HepG2 (cell line): ENCODE results near the gene VAMP8. TPM values are rescaled to one million over a fixed set of nuclear protein-coding genes. Genes with fewer than 3 reads are reported as not detected.
A peak's percentile ranks its signal among the peaks of the same experiment; 100 is the strongest.

Experiments used
- AGO1 ChIP-seq: fragments of 200-400 bp; formaldehyde crosslinking; IDR thresholded peaks from 2 replicates; pipeline ENCODE4 v1.6.1; 2017; ENCODE audit warnings: mild to moderate bottlenecking, low read depth, low read length, moderate library complexity; ENCODE audit not compliant: poor library complexity, severe bottlenecking
- BATF2 ChIP-seq: sonication (generic); formaldehyde crosslinking; IDR thresholded peaks from 2 replicates; pipeline ENCODE4 v1.8.0; 2022; ENCODE audit warnings: mild to moderate bottlenecking, missing genetic modification reagents, moderate library complexity
- BHLHE40 ChIP-seq: IDR thresholded peaks from 2 replicates; pipeline ENCODE4 v1.6.1; 2011; ENCODE audit warnings: low read length, improper control_type of control experiment
- FOXP1 ChIP-seq, 2 experiments: fragments of 450-650 bp in 1 of 2; IDR thresholded peaks; 2 replicates each; pipeline ENCODE4 v1.6.1; 2017 to 2018; ENCODE audit warnings: antibody characterized with exemption in 1 of 2
- GTF3A ChIP-seq: sonication (generic); formaldehyde crosslinking; conservative IDR thresholded peaks from 2 replicates; pipeline ENCODE4 v1.4.0; 2020; ENCODE audit warnings: mild to moderate bottlenecking, missing genetic modification reagents
- HCFC1 ChIP-seq: fragments of 150-350 bp; IDR thresholded peaks from 2 replicates; pipeline ENCODE4 v1.6.1; 2014; ENCODE audit warnings: low read depth, low read length
- MATR3 ChIP-seq: sonication (generic); formaldehyde crosslinking; IDR thresholded peaks from 2 replicates; pipeline ENCODE4 v1.4.0; 2020; ENCODE audit warnings: missing genetic modification reagents
- MAX ChIP-seq: IDR thresholded peaks from 2 replicates; pipeline ENCODE4 v1.6.1; 2012; ENCODE audit warnings: inconsistent platforms
- NR0B2 ChIP-seq: sonication (generic); formaldehyde crosslinking; IDR thresholded peaks from 2 replicates; pipeline ENCODE4 v1.4.0; 2020; ENCODE audit warnings: mild to moderate bottlenecking, missing genetic modification reagents
- NR3C1 ChIP-seq: sonication (generic); formaldehyde crosslinking; IDR thresholded peaks from 2 replicates; pipeline ENCODE4 v1.4.0; 2020; ENCODE audit warnings: missing genetic modification reagents
- PREB ChIP-seq: sonication (generic); formaldehyde crosslinking; IDR thresholded peaks from 2 replicates; pipeline ENCODE4 v1.4.0; 2020; ENCODE audit warnings: missing genetic modification reagents
- RAD21 ChIP-seq: fragments of 450-650 bp; formaldehyde crosslinking; IDR thresholded peaks from 2 replicates; pipeline ENCODE4 v1.5.0; 2020; ENCODE audit warnings: mild to moderate bottlenecking
- SALL1 ChIP-seq: sonication (generic); formaldehyde crosslinking; IDR thresholded peaks from 2 replicates; pipeline ENCODE4 v1.8.0; 2022; ENCODE audit warnings: mild to moderate bottlenecking, missing genetic modification reagents
- TBX2 ChIP-seq: sonication (generic); formaldehyde crosslinking; IDR thresholded peaks from 2 replicates; pipeline ENCODE4 v1.5.0; 2020; ENCODE audit warnings: missing genetic modification reagents, mild to moderate bottlenecking, borderline replicate concordance
- TMF1 ChIP-seq: sonication (generic); formaldehyde crosslinking; IDR thresholded peaks from 2 replicates; pipeline ENCODE4 v1.8.1; 2022; ENCODE audit warnings: low read depth, missing genetic modification reagents
- ZKSCAN5 ChIP-seq: sonication (generic); formaldehyde crosslinking; IDR thresholded peaks from 2 replicates; pipeline ENCODE4 v1.5.1; 2020; ENCODE audit warnings: mild to moderate bottlenecking, missing genetic modification reagents
- ZNF431 ChIP-seq: sonication (generic); formaldehyde crosslinking; IDR thresholded peaks from 2 replicates; pipeline ENCODE4 v1.9.0; 2022; ENCODE audit warnings: missing genetic modification reagents, low read depth, mild to moderate bottlenecking, borderline replicate concordance
- ZNF549 ChIP-seq: sonication (generic); formaldehyde crosslinking; IDR thresholded peaks from 2 replicates; pipeline ENCODE4 v1.5.0; 2020; ENCODE audit warnings: missing genetic modification reagents
- ZSCAN29 ChIP-seq: sonication (generic); formaldehyde crosslinking; conservative IDR thresholded peaks from 2 replicates; pipeline ENCODE4 v1.4.0; 2020; ENCODE audit warnings: mild to moderate bottlenecking, missing genetic modification reagents
- polyA plus RNA-seq, 8 experiments: library from polyadenylated mRNA; depleted of rRNA in 3 of 8; stranded (reverse) in 7 of 8; unstranded in 1 of 8; fragments of >200 nt; fragmentation: Illumina TruSeq in 4 of 8; extraction: Trizol in 4 of 8; gene quantifications; 2 replicates each; pipeline versions ENCODE4 v1.2.1 to v1.2.3, GENCODE V29; 2011 to 2016; ENCODE audit warnings: low read depth in 4 of 8, missing spikeins in 1 of 8, mixed read lengths in 1 of 8; ENCODE audit not compliant: insufficient read depth in 1 of 8
- total RNA-seq, 5 experiments: library from RNA; depleted of rRNA; stranded (reverse); fragments of >200 nt; fragmentation: Illumina TruSeq; extraction: Trizol; gene quantifications; 2 replicates each; pipeline ENCODE4 v1.2.3, GENCODE V29; 2016; ENCODE audit warnings: low read depth in 1 of 5
- TF ChIP-seq, protein P1 (sequence below): sonication (generic); formaldehyde crosslinking; IDR thresholded peaks from 2 replicates; pipeline ENCODE4 v1.4.0; 2020; ENCODE audit warnings: missing genetic modification reagents, borderline replicate concordance
- TF ChIP-seq, protein P2 (sequence below), 2 experiments: sonication (generic) in 1 of 2; formaldehyde crosslinking in 1 of 2; IDR thresholded peaks; 2 replicates each; pipeline versions ENCODE4 v1.4.0 to v1.6.1; 2018 to 2020; ENCODE audit warnings: missing genetic modification reagents in 2 of 2, borderline replicate concordance in 1 of 2, low read depth in 1 of 2, mild to moderate bottlenecking in 1 of 2, missing biosample characterization in 1 of 2

The VAMP8 gene
- total and polyA plus RNA-seq, 2 of the 13 experiments (the other 11 are each of a cell fraction or from before 2014, with no cell fraction given): 83.3 to 157 TPM

DNA sequence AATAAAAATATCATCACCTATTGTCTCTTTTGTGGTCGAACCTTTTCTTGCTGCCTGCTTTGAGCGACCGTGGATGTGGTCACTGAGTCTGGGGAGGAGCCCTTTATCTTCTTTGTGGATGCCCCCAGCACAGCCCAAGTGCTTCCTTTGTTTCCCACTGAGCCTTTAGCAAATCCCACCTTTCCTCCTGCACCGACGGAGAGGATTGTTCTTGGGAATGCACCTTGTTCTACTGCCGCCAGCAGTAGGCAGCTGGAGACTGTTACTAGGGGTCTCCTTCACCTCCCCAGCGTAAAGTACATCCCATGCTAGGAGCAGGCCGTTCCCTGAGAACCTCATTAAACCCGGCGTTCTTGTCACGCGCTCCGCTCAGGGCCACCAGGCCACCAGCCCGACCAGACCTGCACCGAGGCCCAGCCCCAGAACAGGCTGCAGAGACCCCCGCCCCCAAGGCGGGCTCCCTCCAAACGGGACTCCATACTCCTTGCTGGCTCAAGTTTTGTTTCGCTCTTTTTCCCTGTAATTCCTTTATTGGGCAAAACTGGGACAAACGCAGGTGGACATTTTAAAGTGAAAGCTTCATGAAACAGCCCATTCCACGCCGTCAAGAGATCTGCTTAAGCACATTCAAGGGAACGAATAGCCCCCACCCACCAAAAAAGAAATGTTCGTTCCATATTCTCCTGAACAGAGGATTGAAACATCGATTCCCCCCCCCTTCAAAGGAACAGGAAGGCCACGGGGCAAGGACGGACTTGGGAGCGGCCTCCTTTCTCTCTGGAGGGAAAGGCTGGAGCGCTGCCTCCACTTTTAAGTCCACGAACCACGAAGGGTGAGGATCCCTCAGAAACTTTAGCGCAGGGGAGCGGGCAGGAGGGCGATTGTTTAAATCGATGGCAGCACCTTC, 39.5 kb upstream of the VAMP8 start (continued):
- 0 out of 2 replicates have a peak, but pooled peaks have one; percentile 50 for TF ChIP-seq NR0B2 (CRISPR knock-in tag)
- TF ChIP-seq BATF2 (CRISPR knock-in tag): no peak
- no peak for TF ChIP-seq TBX2 (CRISPR knock-in tag)
- TF ChIP-seq, protein P1, sequence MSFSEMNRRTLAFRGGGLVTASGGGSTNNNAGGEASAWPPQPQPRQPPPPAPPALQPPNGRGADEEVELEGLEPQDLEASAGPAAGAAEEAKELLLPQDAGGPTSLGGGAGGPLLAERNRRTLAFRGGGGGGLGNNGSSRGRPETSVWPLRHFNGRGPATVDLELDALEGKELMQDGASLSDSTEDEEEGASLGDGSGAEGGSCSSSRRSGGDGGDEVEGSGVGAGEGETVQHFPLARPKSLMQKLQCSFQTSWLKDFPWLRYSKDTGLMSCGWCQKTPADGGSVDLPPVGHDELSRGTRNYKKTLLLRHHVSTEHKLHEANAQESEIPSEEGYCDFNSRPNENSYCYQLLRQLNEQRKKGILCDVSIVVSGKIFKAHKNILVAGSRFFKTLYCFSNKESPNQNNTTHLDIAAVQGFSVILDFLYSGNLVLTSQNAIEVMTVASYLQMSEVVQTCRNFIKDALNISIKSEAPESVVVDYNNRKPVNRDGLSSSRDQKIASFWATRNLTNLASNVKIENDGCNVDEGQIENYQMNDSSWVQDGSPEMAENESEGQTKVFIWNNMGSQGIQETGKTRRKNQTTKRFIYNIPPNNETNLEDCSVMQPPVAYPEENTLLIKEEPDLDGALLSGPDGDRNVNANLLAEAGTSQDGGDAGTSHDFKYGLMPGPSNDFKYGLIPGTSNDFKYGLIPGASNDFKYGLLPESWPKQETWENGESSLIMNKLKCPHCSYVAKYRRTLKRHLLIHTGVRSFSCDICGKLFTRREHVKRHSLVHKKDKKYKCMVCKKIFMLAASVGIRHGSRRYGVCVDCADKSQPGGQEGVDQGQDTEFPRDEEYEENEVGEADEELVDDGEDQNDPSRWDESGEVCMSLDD (CRISPR knock-in tag): no peak
- TF ChIP-seq MATR3 (CRISPR knock-in tag): no peak
- no peak for TF ChIP-seq AGO1
- no peak for TF ChIP-seq HCFC1
- TF ChIP-seq PREB (CRISPR knock-in tag): no peak
- TF ChIP-seq ZNF549 (CRISPR knock-in tag): no peak
- TF ChIP-seq BHLHE40: no peak
- TF ChIP-seq MAX: peak; percentile 88
- TF ChIP-seq ZKSCAN5 (CRISPR knock-in tag): peak; percentile 55; the same call in 1 of the 2 replicates
- TF ChIP-seq, protein P2, sequence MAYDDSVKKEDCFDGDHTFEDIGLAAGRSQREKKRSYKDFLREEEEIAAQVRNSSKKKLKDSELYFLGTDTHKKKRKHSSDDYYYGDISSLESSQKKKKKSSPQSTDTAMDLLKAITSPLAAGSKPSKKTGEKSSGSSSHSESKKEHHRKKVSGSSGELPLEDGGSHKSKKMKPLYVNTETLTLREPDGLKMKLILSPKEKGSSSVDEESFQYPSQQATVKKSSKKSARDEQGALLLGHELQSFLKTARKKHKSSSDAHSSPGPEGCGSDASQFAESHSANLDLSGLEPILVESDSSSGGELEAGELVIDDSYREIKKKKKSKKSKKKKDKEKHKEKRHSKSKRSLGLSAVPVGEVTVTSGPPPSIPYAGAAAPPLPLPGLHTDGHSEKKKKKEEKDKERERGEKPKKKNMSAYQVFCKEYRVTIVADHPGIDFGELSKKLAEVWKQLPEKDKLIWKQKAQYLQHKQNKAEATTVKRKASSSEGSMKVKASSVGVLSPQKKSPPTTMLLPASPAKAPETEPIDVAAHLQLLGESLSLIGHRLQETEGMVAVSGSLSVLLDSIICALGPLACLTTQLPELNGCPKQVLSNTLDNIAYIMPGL (CRISPR knock-in tag; IDR thresholded peaks at IDR 0.05; ENCODE audit: borderline replicate concordance in 1 of 2, low read depth in 1 of 2): peak; percentile 0 to 41; a peak in 1 of 4 replicates
- TF ChIP-seq FOXP1 (IDR thresholded peaks at IDR 0.05): no peak
- no peak for TF ChIP-seq FOXP1 (CRISPR knock-in tag; IDR thresholded peaks at IDR 0.05)
- TF ChIP-seq GTF3A (CRISPR knock-in tag): 0 out of 2 replicates have a peak, but pooled peaks have one; percentile 14
- peak; percentile 72 for TF ChIP-seq SALL1 (CRISPR knock-in tag)
- TF ChIP-seq RAD21 (CRISPR knock-in tag): peak; percentile 66
- TF ChIP-seq NR3C1 (CRISPR knock-in tag): no peak
- peak; percentile 11; the same call in 1 of the 2 replicates for TF ChIP-seq ZSCAN29 (CRISPR knock-in tag)
- no peak for TF ChIP-seq ZNF431 (CRISPR knock-in tag)
- TF ChIP-seq TMF1: peak; percentile 35; the same call in 1 of the 2 replicates
